ENCODE measurements around the gene TECPR1.

Gene TECPR1, protein sequence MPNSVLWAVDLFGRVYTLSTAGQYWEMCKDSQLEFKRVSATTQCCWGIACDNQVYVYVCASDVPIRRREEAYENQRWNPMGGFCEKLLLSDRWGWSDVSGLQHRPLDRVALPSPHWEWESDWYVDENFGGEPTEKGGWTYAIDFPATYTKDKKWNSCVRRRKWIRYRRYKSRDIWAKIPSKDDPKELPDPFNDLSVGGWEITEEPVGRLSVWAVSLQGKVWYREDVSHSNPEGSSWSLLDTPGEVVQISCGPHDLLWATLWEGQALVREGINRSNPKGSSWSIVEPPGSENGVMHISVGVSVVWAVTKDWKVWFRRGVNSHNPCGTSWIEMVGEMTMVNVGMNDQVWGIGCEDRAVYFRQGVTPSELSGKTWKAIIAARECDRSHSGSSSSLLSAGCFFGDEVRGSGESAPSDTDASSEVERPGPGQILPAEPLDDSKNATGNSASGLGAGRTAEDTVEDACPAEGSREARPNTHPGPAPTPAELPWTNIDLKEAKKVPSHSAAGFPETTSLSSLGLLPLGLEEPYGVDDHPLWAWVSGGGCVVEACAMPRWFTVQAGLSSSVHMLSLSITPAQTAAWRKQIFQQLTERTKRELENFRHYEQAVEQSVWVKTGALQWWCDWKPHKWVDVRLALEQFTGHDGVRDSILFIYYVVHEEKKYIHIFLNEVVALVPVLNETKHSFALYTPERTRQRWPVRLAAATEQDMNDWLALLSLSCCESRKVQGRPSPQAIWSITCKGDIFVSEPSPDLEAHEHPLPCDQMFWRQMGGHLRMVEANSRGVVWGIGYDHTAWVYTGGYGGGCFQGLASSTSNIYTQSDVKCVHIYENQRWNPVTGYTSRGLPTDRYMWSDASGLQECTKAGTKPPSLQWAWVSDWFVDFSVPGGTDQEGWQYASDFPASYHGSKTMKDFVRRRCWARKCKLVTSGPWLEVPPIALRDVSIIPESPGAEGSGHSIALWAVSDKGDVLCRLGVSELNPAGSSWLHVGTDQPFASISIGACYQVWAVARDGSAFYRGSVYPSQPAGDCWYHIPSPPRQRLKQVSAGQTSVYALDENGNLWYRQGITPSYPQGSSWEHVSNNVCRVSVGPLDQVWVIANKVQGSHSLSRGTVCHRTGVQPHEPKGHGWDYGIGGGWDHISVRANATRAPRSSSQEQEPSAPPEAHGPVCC

DNA sequence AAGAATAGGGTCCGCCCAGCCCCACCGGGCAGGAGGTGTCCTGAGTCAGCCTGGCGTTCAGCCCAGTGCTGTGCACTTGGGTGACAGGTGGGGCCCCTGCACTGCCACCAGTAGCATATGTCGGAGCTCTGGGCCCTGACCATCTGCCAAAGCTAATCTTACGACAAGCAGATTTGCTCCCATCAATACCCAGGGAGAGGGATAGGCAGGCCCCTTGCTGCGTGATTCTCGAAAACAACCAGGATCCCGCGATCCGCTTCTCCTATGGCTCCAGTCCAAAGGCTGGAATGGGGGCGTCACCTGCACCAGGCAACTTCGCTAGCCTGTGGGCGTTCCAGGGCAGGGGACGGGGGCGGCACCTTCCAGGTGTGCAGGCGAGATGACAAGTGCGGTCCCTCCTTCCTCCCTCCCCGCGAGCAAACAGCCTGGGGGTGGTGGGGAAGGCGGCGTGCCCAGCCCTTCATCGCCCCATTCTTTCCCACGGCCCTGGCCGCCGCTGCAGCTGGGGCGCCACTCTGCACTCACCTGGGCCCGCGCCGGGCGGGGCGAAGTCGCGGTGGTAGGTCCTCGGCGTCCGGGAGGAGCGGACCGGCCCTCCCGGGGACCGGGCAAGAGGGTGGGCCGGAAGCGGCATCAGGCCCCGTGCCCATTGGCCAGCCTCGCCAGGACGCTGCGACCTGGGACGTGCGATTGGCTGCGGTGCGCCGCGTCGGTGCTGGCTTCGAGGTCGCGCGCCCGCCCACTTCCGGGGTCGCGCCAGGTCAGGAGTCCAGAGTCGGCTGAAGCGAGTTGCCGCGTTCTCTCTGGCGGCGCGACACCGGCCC, at the start of gene TECPR1:
Gene TECPR1 (minus strand): TSS at position 632 of the 824 bp plus-strand sequence. CDS start 6,086 bp downstream, outside the sequence.
- peak; percentile 62 for DNase-seq (ENCODE audit: low read depth, low spot score)
- H3K27ac ChIP-seq = peak within 1 kb of the TSS; percentile 85

DNA sequence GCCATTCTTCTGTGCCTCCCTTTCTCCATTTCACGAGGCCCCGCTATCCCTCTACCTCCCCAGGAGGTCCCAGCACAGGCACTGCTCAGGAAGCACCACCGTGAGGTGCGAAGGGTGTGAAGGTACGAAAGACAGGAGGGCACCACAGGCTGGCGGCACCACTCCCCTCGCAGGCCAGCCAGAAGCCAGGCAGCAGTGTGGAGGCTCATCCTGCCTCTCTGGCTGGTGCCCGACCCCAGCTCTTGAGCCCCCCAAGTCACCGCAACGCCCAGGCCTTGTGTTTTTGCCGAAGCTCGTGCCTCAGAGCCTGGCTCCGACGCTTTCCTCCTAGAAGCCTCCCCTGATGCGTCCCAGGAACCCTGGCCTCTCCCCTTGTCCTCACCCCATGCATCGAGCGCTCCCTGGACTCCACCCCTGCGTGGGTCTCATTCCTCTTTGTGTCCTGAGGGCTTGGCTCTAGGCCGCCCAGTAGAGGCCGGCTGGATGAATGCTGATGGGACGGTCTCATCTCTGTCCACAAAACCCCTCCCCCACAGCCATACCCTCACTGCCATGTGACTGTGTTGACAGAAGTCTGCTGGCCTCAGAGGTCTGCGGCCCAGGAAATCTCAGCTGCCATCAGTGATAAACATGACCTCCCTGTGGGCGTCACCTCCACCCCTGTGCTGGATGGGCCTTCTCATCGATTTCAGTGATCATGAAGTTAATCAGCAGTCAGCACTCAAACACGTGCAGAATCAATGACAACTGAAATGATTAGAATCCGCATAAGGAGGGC, 48.8 kb upstream of the TECPR1 start:
- DNase-seq (ENCODE audit: low read depth, low spot score) = no peak
- H3K27ac ChIP-seq = no peak overlapping the region

DNA sequence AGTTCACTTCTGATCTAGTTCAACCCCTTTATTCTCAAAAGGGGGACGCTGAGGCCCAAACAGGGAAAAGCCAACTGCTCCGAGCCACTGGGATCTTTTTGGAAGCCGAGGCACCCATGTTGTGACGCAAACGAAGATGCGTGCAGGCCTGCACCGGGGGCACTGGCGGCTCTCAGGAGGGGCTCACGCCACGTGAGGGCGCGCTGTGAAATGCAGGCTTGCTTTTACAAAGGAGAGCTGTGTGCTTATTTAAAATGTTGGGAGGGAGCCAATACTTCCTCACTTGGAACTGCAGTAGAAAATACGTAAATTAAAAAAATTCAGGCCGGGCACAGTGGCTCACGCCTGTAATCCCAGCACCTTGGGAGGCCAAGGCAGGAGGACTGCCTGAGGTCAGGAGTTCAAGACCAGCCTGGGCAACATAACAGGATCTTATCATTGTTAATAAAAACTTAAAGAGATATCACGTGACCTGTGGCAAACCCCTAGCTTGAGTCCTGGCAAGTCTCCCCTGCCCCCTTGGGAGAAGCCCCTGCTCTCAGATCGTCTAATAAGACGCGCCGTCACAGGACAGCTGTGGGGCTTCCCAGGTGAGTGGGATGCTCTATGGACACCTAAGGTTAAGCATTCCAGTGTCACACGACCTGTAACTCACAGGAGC, 45.7 kb upstream of the TECPR1 start:
- H3K27ac ChIP-seq = no peak overlapping the region
- no peak for DNase-seq (ENCODE audit: low read depth, low spot score)

DNA sequence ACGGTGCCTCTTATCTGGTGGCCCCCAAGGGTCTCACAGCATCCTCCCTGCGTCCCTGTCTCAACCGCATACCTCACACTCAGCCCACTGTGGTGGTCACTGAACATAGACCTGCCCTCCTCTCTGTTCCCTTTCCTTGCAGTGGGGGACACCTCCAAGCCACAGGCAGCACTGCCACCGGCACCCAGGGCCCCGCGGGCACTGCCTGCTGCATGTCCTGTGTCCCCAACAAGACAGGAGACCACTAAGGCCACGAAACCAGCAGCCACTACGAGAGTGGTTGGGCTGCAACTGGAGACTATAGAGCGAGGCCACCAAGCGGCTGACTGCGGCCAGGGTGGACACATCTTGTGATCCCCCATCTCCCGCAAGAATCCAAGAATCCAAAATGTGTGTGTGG, 44.8 kb upstream of the TECPR1 start:
- no peak overlapping the region for H3K27ac ChIP-seq
- DNase-seq (ENCODE audit: low read depth, low spot score) = no peak

DNA sequence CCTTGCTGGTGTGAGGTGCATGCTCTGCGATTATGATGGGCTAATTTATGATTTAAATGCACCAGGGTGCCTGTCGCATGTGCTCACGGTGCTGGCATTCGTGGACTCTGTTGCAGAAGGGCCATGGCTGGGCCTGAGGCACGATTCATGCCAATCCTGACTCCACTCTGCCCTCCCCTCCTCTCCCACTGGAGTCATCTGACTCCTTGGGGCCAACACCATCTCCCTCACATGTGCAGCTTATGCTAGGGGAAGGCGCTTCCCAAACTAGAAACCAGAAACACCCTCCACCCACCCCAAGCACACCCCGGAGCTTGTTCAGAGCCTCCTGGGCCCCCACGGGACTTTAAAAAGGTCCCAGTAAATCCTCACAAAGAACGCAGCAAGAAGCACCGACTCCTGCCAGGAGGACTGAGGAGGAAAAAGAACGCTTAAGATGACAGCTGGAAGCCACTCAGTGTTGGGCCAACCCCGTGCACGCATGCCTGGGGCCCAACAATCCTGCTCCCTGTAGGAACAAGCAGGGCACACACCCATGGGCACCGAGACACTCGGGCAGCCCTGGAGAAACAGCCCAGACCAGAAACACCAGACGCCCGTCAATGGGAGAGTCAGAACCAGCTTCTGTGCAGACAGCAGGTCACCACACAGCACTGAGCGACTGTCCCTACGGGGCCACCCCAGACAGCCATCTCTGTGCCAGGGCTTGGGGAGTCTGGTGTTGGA, 43.6 kb upstream of the TECPR1 start:
- peak overlapping the region; percentile 32 for H3K27ac ChIP-seq
- DNase-seq (ENCODE audit: low read depth, low spot score) = no peak

DNA sequence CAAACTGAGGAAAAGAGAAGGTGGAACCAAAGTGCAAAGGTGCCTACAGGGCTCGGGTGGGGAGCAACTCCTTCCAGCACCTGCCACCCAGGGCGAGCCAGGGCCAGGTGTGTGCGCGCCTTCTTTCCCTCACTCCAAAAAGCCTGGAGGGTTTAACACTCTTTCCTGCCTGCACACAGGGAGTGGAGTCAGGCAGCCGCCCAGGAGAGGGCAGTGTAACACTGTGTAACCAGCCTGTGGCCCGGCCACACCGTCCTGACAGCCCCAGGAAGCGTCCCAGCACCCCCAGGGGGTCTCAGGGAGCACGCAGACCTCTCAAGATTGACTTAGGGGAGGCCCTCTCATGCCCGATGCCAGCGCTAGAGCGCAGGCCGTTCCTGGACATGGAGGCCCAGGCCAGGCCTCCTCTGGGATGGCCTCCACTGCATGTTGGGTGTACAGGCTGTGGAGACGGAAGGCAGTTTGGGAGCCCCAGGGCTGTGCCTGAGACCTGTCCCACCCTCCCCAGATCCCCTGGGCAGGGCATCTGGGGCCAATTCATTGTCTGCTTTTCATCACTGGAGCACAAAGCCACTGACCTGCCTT, 42.9 kb upstream of the TECPR1 start:
- peak overlapping the region; percentile 32 for H3K27ac ChIP-seq
- no peak for DNase-seq (ENCODE audit: low read depth, low spot score)

DNA sequence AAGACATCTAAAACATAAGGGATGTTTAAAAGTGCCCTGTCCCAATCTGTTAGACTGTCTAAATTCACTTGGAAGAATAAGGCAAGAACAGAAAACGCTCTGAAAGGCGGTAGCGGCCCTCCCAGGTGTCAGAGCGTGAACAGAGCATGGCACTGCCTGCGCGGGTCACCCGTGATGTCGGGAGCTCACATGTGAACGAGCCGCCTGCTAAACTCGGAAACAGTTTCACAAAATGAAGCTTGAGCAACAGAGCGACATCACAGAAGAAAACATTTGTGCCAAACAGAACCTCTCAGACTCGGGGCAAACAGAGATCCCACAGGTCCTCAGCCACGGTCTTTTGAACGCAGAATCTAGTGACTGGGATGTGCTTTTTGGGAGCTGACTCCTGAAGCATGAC, 42.3 kb upstream of the TECPR1 start:
- H3K27ac ChIP-seq = peak overlapping the region; percentile 32
- no peak for DNase-seq (ENCODE audit: low read depth, low spot score)

DNA sequence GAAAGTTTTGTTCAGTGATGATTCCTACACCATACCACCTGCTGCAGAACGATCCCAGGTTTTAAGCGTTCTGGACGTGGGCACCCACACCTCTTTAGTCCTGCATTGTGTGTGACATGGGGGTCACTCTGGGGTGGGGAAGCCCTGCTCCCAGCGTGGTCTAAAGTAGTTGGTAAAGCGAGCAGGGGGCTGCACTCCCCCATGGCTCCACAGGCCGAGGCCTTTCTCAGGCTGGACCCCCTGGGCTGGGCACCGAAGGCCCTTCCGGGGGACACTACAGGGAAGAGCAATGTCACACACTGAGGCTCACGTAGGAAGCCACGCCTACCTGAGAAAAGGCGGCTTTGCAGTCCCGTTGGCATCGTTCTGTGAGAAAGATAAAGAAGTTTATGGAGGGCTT, 41.7 kb upstream of the TECPR1 start:
- no peak overlapping the region for H3K27ac ChIP-seq
- no peak for DNase-seq (ENCODE audit: low read depth, low spot score)

DNA sequence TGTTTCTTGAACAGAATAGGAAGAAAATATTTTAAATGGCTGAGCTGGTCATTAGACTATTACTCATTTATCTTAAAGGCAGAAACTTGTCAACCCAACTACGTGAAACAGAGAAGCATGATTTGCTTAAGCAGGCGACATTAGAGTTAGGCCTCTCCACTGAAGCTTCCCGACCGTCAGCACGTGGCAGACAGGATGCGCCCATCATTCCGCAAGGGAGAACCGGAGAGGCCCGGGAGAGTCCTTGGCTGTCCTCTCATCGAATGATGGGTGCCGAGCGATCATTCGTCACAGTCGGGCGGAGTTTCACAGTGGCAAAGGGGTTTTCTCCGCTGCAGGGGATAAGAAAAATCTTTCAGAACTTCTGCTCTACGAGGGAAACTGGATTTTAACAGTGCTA, 41.2 kb upstream of the TECPR1 start:
- no peak for DNase-seq (ENCODE audit: low read depth, low spot score)
- no peak overlapping the region for H3K27ac ChIP-seq

DNA sequence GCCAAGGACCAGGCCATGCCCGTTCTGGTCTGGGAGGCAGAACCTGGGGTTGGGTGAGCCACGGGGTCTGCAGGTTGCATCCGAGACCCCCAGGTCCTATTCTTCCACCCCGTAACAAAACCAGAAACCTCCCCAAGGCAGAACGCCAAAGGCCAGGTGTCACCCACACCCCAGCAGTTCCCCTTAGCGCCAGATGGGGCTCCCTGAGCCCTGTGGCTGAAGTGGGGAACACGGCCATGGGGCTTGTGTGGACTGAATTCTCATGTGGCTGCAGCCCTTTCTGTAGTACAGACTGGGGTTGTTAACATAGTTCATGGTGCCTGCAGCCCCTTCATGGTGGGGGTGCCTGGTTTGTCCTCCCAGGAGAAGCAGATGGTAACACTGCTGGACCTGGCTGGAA, 39.7 kb upstream of the TECPR1 start:
- no peak overlapping the region for H3K27ac ChIP-seq
- no peak for DNase-seq (ENCODE audit: low read depth, low spot score)

DNA sequence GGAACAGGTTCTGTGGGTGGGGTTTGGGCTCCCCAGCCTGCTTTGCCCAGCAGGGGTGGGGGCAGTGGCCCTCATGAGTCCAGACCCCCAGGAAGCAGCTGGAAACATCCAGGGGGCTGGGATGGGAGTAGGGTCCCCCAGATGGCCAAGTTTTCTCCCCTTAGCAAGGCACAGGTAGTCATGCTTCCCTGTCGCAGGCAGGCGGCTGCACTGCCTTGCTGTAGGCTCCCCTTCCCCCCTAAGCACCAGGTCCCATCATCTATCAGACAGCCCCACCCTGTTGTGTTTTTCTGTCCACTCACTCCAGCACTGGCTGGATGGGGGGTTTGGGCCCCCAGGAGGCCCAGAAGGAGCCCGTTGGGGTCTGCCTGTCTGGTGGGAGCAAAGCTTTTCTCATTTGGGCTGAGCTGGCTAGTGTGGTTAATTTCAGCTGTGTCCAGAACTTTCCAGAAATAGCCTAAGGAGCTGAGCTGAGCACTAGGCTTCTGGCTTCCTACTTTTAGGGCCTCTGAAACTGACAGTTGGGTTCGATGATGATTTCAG, 37.4 kb upstream of the TECPR1 start:
- peak overlapping the region; percentile 93 for H3K27ac ChIP-seq

DNA sequence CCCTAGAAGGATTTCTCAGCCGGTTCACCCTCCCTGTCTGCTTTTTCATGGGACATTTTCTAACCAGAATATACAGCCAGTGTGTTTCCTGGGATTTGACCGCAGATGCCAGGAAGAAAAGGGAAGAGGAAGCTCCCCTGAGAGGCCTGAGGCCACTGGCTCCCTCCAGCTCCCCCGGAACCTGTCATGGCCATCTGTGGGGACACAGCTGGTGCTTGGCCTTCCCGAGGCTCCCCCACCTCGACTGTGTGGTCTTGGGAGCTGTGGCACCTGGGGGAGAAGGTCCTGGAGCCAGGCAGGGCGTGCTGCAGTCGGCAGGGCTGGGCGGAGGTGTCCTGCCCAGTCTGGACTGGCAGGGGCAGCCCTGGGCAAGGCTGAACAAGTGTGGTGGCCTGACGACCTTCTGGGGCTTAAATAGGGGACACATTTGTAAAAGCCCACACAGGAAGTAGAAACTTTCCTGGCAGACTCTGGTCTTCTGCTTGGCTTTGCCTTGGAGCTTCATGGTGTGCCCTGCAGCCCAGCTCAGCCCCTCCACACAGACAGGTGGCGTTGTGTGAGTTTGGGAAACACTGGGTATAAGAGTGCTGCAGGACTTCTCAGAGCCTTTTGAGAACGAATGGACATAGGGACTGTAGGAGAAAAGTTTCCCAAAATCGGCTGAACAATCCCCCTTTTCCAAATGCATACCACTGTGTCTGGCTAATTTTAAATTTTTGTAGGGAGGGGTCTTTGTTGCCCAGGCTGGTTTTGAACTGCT, 36.2 kb upstream of the TECPR1 start:
- DNase-seq (ENCODE audit: low read depth, low spot score) = no peak
- peak overlapping the region; percentile 93 for H3K27ac ChIP-seq

More for the DNA sequence above, 37.4 kb upstream of the TECPR1 start:
- no peak for DNase-seq (ENCODE audit: low read depth, low spot score)

DNA sequence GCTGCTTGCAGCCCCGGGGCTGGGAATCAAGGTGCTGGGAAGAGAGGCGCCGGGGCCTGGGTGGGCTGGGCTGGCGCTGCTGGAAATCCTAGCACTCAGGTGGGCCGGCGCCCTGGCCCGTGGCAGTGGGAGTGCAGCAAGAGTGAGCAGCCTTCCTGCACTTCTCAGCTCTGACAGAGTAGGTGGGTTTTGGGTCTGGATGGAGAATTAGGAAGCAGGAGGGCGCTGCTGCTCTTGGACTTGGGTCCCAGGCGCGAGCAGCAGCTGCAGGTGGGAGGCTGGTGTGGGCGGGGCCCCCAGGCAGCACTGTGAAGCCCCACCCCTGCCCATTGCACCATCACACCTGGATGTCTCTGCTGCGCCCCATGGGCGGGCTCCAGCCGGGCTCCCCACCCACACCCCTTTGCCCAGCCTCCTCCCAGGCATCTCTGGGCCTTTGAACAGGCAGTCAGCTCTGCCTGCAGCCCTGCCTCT, 35.5 kb upstream of the TECPR1 start:
- peak overlapping the region; percentile 93 for H3K27ac ChIP-seq

DNA sequence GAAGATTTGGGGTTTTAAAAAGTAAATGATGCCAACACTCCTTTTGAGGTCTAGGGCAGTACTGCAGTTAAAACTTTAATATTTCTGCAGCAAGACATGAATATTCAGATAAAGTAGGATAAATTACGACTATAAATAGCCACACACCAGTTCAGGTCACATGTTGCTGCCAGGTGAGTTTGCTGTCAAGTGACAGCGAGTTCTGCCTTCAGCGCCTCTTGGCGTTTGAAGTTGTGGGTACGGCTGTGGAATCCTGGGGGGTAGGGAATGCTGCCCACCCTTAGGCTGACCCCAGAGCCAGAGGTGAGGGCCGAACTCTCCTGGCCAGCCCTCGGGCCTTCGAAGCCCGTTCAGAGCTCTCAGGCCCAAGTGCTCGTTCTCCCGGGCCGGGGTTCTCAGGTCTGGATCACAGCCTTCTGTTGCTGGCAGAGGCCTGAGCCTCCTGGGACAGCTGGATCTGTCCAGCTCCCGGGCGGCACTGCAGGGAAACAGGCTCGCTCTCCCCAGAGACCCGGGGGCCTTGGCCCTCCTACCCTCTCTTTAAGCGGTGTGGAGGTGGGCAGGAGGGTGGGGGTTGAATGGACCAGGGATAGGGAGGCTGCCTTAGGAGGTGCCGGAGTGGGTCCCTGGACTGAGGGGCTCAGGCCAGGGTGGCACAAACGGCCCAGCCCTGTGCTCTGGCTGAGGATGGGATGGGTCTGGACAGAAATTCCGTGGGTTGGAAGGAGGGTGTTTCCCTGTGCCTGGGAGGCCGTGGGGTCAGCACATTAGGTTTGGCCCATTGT, 34.9 kb upstream of the TECPR1 start:
- H3K27ac ChIP-seq = peak overlapping the region; percentile 93
- no peak for DNase-seq (ENCODE audit: low read depth, low spot score)

More for the DNA sequence above, 35.5 kb upstream of the TECPR1 start:
- peak; percentile 40 for DNase-seq (ENCODE audit: low read depth, low spot score)

DNA sequence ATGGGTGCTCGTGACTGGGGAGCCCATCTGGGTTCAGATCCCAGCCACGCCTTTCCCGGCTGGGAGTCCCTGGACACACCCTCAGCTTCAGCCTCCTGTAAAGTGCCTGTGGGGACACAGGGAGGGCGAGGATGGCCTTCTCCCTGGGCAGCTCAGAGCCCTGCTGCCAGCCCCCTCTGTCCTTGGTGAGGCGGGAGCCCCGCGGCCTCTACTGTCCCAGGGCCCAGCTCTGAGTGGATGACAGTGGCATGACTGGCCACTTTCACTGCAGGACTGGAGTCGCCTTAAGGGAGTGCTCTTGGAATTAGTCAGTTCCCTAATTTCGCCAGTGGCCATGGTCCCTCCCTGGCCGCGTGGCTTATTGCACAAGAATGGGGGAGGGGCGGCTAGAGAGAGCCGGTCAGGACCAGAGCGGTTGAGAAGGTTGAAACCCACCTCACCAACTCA, 34.1 kb upstream of the TECPR1 start:
- DNase-seq (ENCODE audit: low read depth, low spot score) = no peak
- peak overlapping the region; percentile 93 for H3K27ac ChIP-seq

Measured in epithelial cell of prostate (primary cell).